OCI-LY3 (cell line): ENCODE data around the gene GAS2L1.

Experiments used
- CTCF ChIP-seq: fragments of 200-600, 300-600 bp; sonication (generic); IDR thresholded peaks from 2 replicates; pipeline ENCODE4 v1.5.1; 2014; ENCODE audit warnings: antibody characterized with exemption, low read length, low read depth
- EZH2phosphoT487 ChIP-seq: fragments of 200-600 bp; shearing (Covaris generic); IDR thresholded peaks from 2 replicates; pipeline ENCODE4 v1.6.1; 2018; ENCODE audit warnings: antibody characterized with exemption, mixed run types, low read depth

- TF ChIP-seq CTCF (no peak), EZH2phosphoT487 (no peak)
Observed at GRCh38 chr22:29305836-29306174, 645 bp upstream of the GAS2L1 start.
